DND-41 (cell line): Measurements from ENCODE around the gene DUSP8.

Experiments used
- EZH2 ChIP-seq: IDR thresholded peaks from 3 replicates; pipeline ENCODE4 v1.6.1; 2012; ENCODE audit warnings: borderline replicate concordance, low read depth, mild to moderate bottlenecking, moderate library complexity, low read length, inconsistent platforms; ENCODE audit not compliant: severe bottlenecking
- TF ChIP-seq, protein P1 (sequence below): IDR thresholded peaks from 2 replicates; pipeline ENCODE4 v1.5.1; 2012; ENCODE audit warnings: borderline replicate concordance, low read length, moderate library complexity, mild to moderate bottlenecking; ENCODE audit not compliant: poor library complexity, severe bottlenecking; ENCODE audit errors: extremely low read depth

DNA sequence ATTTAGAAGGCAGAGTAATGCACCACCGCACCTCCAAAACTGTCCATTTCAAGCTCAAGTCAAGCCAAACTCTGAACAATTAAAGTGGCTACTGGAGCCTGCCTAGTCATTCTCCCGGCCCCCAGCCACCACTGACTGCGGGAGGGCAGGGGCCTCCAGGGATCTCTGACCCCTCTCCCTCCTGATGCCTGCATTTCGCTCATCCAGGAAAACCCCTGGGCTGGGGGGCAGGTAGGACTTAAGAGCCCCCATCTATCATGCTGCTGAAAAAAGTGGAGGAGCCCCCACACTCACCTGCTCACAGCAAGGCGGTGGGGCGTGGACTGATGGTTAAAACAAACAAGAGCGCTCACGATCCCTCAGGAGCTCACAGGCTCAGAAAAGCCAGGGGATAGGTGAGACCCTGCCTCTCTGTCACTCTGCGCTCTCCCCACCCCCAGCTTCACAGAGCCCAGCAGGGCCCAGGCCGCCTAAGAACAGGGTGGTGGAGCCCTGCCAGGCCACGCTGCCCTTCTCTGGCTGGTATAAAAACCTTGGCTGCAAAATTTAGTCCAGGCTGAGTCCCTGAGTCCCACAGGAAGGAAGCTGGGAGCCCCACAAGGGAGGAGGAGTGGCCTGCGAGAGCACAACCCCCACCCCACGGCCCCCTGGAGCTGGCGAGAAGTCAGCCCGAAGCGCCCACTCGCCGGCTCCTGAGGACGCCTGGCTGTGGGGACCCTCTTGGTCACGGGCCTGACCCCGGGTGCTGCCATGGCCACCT is 64.5 kb downstream of the DUSP8 start:
- TF ChIP-seq, protein P1, sequence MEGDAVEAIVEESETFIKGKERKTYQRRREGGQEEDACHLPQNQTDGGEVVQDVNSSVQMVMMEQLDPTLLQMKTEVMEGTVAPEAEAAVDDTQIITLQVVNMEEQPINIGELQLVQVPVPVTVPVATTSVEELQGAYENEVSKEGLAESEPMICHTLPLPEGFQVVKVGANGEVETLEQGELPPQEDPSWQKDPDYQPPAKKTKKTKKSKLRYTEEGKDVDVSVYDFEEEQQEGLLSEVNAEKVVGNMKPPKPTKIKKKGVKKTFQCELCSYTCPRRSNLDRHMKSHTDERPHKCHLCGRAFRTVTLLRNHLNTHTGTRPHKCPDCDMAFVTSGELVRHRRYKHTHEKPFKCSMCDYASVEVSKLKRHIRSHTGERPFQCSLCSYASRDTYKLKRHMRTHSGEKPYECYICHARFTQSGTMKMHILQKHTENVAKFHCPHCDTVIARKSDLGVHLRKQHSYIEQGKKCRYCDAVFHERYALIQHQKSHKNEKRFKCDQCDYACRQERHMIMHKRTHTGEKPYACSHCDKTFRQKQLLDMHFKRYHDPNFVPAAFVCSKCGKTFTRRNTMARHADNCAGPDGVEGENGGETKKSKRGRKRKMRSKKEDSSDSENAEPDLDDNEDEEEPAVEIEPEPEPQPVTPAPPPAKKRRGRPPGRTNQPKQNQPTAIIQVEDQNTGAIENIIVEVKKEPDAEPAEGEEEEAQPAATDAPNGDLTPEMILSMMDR = no peak
- no peak for TF ChIP-seq EZH2
